SK-N-SH treated with all-trans-retinoic acid at 6 μM for 48 hours (cell line): ENCODE data around the gene TSEN2.

Experiments
- ATAC-seq: fragments of 200-7000 bp; cut with Tn5 transposase; 3 replicates; pipeline ENCODE4 v1.9.1; 2020; ENCODE audit warnings: mild to moderate bottlenecking, moderate library complexity
- ARNTL ChIP-seq: fragments of 450-650 bp; formaldehyde crosslinking; IDR thresholded peaks from 2 replicates; pipeline ENCODE4 v1.5.0; 2020; ENCODE audit warnings: low read depth, mild to moderate bottlenecking, moderate library complexity, borderline replicate concordance
- BACH2 ChIP-seq: fragments of 250-450 bp; sonication (Bioruptor Pico); IDR thresholded peaks from 2 replicates; pipeline ENCODE4 v1.9.0; 2021; ENCODE audit warnings: mild to moderate bottlenecking, borderline replicate concordance
- CREB5 ChIP-seq: fragments of 250-450 bp; sonication (Bioruptor Pico); IDR thresholded peaks from 2 replicates; pipeline ENCODE4 v1.5.1; 2020; ENCODE audit warnings: low read depth, mild to moderate bottlenecking, moderate library complexity
- CSDC2 ChIP-seq: fragments of 250-450 bp; sonication (Bioruptor Pico); IDR thresholded peaks from 2 replicates; pipeline ENCODE4 v1.5.0; 2020; ENCODE audit warnings: mild to moderate bottlenecking, moderate library complexity
- ESRRG ChIP-seq: fragments of 250-450 bp; sonication (Bioruptor Pico); IDR thresholded peaks from 2 replicates; pipeline ENCODE4 v1.6.1; 2021; ENCODE audit warnings: mild to moderate bottlenecking
- GLIS3 ChIP-seq: fragments of 250-450 bp; sonication (Bioruptor Pico); IDR thresholded peaks from 2 replicates; pipeline ENCODE4 v1.5.0; 2020; ENCODE audit warnings: mild to moderate bottlenecking, moderate library complexity
- ISL1 ChIP-seq: fragments of 250-450 bp; sonication (Bioruptor Pico); IDR thresholded peaks from 2 replicates; pipeline ENCODE4 v2.1.2; 2022; ENCODE audit warnings: mild to moderate bottlenecking, moderate library complexity
- OSR1 ChIP-seq: fragments of 250-450 bp; sonication (Bioruptor Pico); IDR thresholded peaks from 2 replicates; pipeline ENCODE4 v1.8.0; 2022; ENCODE audit warnings: moderate library complexity, mild to moderate bottlenecking, inconsistent platforms
- POU6F1 ChIP-seq: fragments of 250-450 bp; sonication (Bioruptor Pico); IDR thresholded peaks from 2 replicates; pipeline ENCODE4 v1.8.0; 2021; ENCODE audit warnings: low read depth, mild to moderate bottlenecking, moderate library complexity, borderline replicate concordance
- RARB ChIP-seq: fragments of 250-450 bp; sonication (Bioruptor Pico); IDR thresholded peaks from 2 replicates; pipeline ENCODE4 v1.8.0; 2021; ENCODE audit warnings: mild to moderate bottlenecking, moderate library complexity
- SNAI2 ChIP-seq: fragments of 250-450 bp; sonication (Bioruptor Pico); IDR thresholded peaks from 2 replicates; pipeline ENCODE4 v1.5.0; 2020; ENCODE audit warnings: mild to moderate bottlenecking, moderate library complexity
- TCF4 ChIP-seq: fragments of 250-450 bp; sonication (Bioruptor Pico); IDR thresholded peaks from 2 replicates; pipeline ENCODE4 v1.8.0; 2021; ENCODE audit warnings: mild to moderate bottlenecking, moderate library complexity, borderline replicate concordance
- TOX ChIP-seq: fragments of 250-450 bp; sonication (Bioruptor Pico); IDR thresholded peaks from 2 replicates; pipeline ENCODE4 v1.8.0; 2021; ENCODE audit warnings: mild to moderate bottlenecking, moderate library complexity, borderline replicate concordance
- TSHZ2 ChIP-seq: fragments of 250-450 bp; sonication (Bioruptor Pico); IDR thresholded peaks from 2 replicates; pipeline ENCODE4 v1.5.0; 2020; ENCODE audit warnings: mild to moderate bottlenecking, moderate library complexity
- ZC3H10 ChIP-seq: fragments of 250-450 bp; sonication (Bioruptor Pico); IDR thresholded peaks from 2 replicates; pipeline ENCODE4 v1.5.1; 2021; ENCODE audit warnings: mild to moderate bottlenecking, moderate library complexity
- ZFP3 ChIP-seq: fragments of 250-450 bp; sonication (Bioruptor Pico); IDR thresholded peaks from 2 replicates; pipeline ENCODE4 v1.5.0; 2020; ENCODE audit warnings: mild to moderate bottlenecking, moderate library complexity
- ZNF565 ChIP-seq: fragments of 450-650 bp; formaldehyde crosslinking; conservative IDR thresholded peaks from 2 replicates; pipeline ENCODE4 v1.5.0; 2020; ENCODE audit warnings: low read depth, mild to moderate bottlenecking, moderate library complexity
- ZNF70 ChIP-seq: fragments of 450-650 bp; formaldehyde crosslinking; IDR thresholded peaks from 2 replicates; pipeline ENCODE4 v1.5.0; 2020; ENCODE audit warnings: mild to moderate bottlenecking, moderate library complexity
- ZNF8 ChIP-seq: fragments of 450-650 bp; formaldehyde crosslinking; IDR thresholded peaks from 2 replicates; pipeline ENCODE4 v1.5.0; 2020; ENCODE audit warnings: mild to moderate bottlenecking, moderate library complexity
- TF ChIP-seq, protein P1 (sequence below): fragments of 250-450 bp; sonication (Bioruptor Pico); IDR thresholded peaks from 2 replicates; pipeline ENCODE4 v1.8.0; 2020; ENCODE audit warnings: mild to moderate bottlenecking, moderate library complexity, borderline replicate concordance
- TF ChIP-seq, protein P2 (sequence below): fragments of 250-450 bp; sonication (Bioruptor Pico); IDR thresholded peaks from 2 replicates; pipeline ENCODE4 v1.5.1; 2021; ENCODE audit warnings: mild to moderate bottlenecking, moderate library complexity

Gene TSEN2

DNA sequence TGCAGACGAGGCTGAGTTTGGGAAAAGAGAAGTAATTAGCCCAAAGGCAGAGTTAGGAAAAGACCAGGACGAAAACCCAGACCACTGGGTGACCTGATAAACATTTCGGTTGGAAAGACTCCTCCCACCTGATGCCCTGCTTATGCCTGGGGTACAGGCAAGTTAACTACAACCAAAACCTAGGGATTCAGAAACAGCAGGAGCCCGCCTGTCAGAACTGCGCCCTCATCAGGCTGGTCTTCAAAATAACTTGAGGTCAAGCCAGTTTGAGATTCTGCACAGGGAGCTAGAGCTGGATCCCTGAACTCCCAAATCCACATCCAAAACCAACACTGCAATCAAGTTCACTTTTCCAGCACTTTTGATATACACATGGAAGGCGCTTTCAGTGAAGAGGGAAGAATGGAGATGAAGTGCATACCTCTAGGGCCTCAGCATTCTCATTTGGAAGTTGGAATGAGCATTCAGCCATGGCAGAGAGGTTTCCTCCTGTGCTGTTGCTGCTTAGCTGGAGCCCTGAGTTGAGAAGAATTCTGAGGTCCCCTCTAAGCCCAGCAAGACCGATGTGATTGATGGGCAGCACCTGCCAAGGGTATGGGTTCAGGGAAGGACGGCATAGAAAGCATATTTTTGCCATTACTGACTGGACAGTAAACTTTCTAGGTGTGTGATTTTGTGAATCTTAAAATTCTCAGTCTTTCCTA is 11.6 kb downstream of the TSEN2 start (continued):
- no peak for TF ChIP-seq OSR1
- TF ChIP-seq, protein P1, sequence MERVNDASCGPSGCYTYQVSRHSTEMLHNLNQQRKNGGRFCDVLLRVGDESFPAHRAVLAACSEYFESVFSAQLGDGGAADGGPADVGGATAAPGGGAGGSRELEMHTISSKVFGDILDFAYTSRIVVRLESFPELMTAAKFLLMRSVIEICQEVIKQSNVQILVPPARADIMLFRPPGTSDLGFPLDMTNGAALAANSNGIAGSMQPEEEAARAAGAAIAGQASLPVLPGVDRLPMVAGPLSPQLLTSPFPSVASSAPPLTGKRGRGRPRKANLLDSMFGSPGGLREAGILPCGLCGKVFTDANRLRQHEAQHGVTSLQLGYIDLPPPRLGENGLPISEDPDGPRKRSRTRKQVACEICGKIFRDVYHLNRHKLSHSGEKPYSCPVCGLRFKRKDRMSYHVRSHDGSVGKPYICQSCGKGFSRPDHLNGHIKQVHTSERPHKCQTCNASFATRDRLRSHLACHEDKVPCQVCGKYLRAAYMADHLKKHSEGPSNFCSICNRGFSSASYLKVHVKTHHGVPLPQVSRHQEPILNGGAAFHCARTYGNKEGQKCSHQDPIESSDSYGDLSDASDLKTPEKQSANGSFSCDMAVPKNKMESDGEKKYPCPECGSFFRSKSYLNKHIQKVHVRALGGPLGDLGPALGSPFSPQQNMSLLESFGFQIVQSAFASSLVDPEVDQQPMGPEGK (CRISPR knock-in tag) = no peak
- TF ChIP-seq, all 23 proteins: peak for 0

- TF ChIP-seq, protein P2, sequence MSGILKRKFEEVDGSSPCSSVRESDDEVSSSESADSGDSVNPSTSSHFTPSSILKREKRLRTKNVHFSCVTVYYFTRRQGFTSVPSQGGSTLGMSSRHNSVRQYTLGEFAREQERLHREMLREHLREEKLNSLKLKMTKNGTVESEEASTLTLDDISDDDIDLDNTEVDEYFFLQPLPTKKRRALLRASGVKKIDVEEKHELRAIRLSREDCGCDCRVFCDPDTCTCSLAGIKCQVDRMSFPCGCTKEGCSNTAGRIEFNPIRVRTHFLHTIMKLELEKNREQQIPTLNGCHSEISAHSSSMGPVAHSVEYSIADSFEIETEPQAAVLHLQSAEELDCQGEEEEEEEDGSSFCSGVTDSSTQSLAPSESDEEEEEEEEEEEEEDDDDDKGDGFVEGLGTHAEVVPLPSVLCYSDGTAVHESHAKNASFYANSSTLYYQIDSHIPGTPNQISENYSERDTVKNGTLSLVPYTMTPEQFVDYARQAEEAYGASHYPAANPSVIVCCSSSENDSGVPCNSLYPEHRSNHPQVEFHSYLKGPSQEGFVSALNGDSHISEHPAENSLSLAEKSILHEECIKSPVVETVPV (CRISPR knock-in tag) = no peak
- no peak for TF ChIP-seq CREB5
Measured at GRCh38 chr3:12496453-12496761, 12.1 kb downstream of the TSEN2 start.

GRCh38 chr3:12499474-12499873 is 15.2 kb downstream of the TSEN2 start:
- TF ChIP-seq TOX (CRISPR knock-in tag) (no peak), CSDC2 (CRISPR knock-in tag) (no peak), TSHZ2 (CRISPR knock-in tag) (no peak), ZC3H10 (CRISPR knock-in tag) (no peak), POU6F1 (no peak), ZNF8 (no peak), CREB5 (no peak), ZNF70 (CRISPR knock-in tag) (no peak), ZFP3 (CRISPR knock-in tag) (no peak), ISL1 (CRISPR knock-in tag) (no peak), SNAI2 (CRISPR knock-in tag) (no peak), TCF4 (no peak), ZNF565 (CRISPR knock-in tag) (no peak), RARB (CRISPR knock-in tag) (no peak), ESRRG (no peak), GLIS3 (CRISPR knock-in tag) (no peak), BACH2 (no peak), ARNTL (CRISPR knock-in tag) (no peak), OSR1 (no peak)
- TF ChIP-seq, protein P2 (CRISPR knock-in tag) = no peak
- ATAC-seq = no peak

More at GRCh38 chr3:12496453-12496761, 12.1 kb downstream of the TSEN2 start:
- ATAC-seq = no peak
